Upper lobe of right lung (tissue), 1 donor: ENCODE results near the gene DUS4L. TPM values are rescaled to one million over a fixed set of nuclear protein-coding genes. Genes with fewer than 3 reads are reported as not detected.

Experiments
- ATAC-seq: fragments of 200-7000 bp; cut with Tn5 transposase; one replicate; pipeline ENCODE4 v1.9.1; 2020; ENCODE audit warnings: mild to moderate bottlenecking, moderate library complexity
- DNase-seq: peaks from one replicate; pipeline ENCODE4 v3.0.0-alpha.2; 2020
- H3K27ac ChIP-seq: fragments of 200-600 bp; one replicate; pipeline ENCODE4 v1.8.0; 2022
- H3K27me3 ChIP-seq: fragments of 200-600 bp; one replicate; pipeline ENCODE4 v1.8.0; 2022; ENCODE audit warnings: mild to moderate bottlenecking
- H3K36me3 ChIP-seq: fragments of 200-600 bp; one replicate; pipeline ENCODE4 v1.8.0; 2022
- H3K4me1 ChIP-seq: fragments of 200-600 bp; one replicate; pipeline ENCODE4 v1.8.0; 2022
- H3K4me3 ChIP-seq: fragments of 200-600 bp; one replicate; pipeline ENCODE4 v1.8.0; 2022; ENCODE audit warnings: mild to moderate bottlenecking
- H3K9me3 ChIP-seq: fragments of 200-600 bp; one replicate; pipeline ENCODE4 v1.8.0; 2022
- intact Hi-C: fragments of 100-400 bp; cut with DNase I; formaldehyde crosslinking; loops from one replicate; pipeline ENCODE4 v1.11.0; 2022
- total RNA-seq: library from RNA; stranded (reverse); fragmentation: NEBNext Ultra II Directional; extraction: Animal tissue kit (Norgen Biotek cat#: 25700); gene quantifications from one replicate; pipeline ENCODE4 v1.2.1, GENCODE V29; 2021
- TF ChIP-seq, protein P1 (sequence below): fragments of 200-600 bp; IDR thresholded peaks from one replicate; pipeline ENCODE4 v1.8.0; 2022; ENCODE audit warnings: antibody characterized with exemption
- donor health status: DM: no; HTN: yes; CAD: no; lungs with severe emphysema.

Gene DUS4L
- total RNA-seq, 1 donor from 2014 or later: 5.2 TPM

DNA sequence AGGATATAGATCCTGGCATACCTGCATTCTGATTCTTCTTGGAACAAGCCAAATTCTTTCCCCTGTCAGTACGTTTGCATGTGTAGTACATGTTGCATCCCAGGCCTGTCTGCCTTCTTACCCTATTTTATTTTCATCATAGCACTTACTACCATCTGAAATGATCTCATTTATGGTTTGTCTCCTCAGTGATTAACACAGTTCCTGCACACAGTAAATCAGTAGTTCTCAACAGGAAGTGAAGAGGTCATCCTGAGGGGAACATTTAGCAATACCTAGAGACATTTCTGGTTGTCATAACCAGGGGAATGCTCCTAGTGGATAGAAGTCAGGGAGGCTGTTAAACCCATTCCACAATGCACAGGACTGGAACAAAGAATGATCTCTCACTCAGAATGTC, 58.7 kb downstream of the DUS4L start:
- TF ChIP-seq, protein P1, sequence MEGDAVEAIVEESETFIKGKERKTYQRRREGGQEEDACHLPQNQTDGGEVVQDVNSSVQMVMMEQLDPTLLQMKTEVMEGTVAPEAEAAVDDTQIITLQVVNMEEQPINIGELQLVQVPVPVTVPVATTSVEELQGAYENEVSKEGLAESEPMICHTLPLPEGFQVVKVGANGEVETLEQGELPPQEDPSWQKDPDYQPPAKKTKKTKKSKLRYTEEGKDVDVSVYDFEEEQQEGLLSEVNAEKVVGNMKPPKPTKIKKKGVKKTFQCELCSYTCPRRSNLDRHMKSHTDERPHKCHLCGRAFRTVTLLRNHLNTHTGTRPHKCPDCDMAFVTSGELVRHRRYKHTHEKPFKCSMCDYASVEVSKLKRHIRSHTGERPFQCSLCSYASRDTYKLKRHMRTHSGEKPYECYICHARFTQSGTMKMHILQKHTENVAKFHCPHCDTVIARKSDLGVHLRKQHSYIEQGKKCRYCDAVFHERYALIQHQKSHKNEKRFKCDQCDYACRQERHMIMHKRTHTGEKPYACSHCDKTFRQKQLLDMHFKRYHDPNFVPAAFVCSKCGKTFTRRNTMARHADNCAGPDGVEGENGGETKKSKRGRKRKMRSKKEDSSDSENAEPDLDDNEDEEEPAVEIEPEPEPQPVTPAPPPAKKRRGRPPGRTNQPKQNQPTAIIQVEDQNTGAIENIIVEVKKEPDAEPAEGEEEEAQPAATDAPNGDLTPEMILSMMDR: no peak
- peaks cover 8% of the 10 kb centered on the region for H3K36me3 ChIP-seq
- no peaks in the 10 kb centered on the region for H3K9me3 ChIP-seq
- no peaks in the 10 kb centered on the region for H3K27me3 ChIP-seq
- H3K4me3 ChIP-seq: no peak overlapping the region
- no peak overlapping the region for H3K27ac ChIP-seq
- H3K4me1 ChIP-seq: no peaks in the 10 kb centered on the region
- intact Hi-C loops: no loop called here
- no peak for DNase-seq
- ATAC-seq: peak; percentile 78

DNA sequence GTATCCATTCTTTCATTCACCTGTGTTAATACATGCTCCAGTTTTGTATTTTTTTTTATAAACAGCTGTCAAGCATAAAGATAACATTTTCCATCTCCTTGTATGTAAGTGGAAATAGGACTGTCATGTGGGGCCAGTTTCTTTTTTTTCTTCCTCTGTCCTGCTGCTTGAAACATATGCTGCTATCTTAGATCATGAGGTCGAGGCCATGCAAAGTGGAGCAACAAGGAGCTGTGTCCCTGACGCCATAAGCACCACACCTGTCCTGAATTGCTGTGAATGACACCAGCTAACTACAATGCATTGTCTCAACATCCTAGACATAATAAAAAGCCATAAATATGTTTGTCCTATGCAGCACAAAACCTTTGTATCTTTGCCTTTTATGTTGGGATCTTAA, 59.1 kb downstream of the DUS4L start:
- TF ChIP-seq, protein P1: no peak
- no peak for ATAC-seq
- H3K27ac ChIP-seq: no peak overlapping the region
- DNase-seq: no peak
- peaks cover 7% of the 10 kb centered on the region for H3K36me3 ChIP-seq
- H3K27me3 ChIP-seq: no peaks in the 10 kb centered on the region
- no peaks in the 10 kb centered on the region for H3K9me3 ChIP-seq
- intact Hi-C loops: no loop called here
- no peak overlapping the region for H3K4me3 ChIP-seq
- H3K4me1 ChIP-seq: no peaks in the 10 kb centered on the region

GRCh38 chr7:107627002-107627401, 63.2 kb downstream of the DUS4L start:
- H3K36me3 ChIP-seq: no peaks in the 10 kb centered on the region
- ATAC-seq: no peak

More at GRCh38 chr7:107627002-107627401, 63.2 kb downstream of the DUS4L start:
- intact Hi-C loops: no loop called here
- Histone ChIP-seq H3K9me3 (no peaks in the 10 kb centered on the region), H3K4me3 (no peak overlapping the region), H3K4me1 (no peaks in the 10 kb centered on the region), H3K27ac (no peak overlapping the region), H3K27me3 (no peaks in the 10 kb centered on the region)
- TF ChIP-seq, protein P1: no peak
- no peak for DNase-seq

Other genes starting within 250 kb of the DUS4L start
- gene GPR22, start 93.9 kb upstream of the DUS4L start, total RNA-seq: not detected
- 39.6 TPM for gene COG5, start 51 bp upstream of the DUS4L start, total RNA-seq
- gene BCAP29, start 16.3 kb downstream of the DUS4L start, total RNA-seq: 78.4 TPM
- 1.0 TPM for gene SLC26A4, start 96.9 kb downstream of the DUS4L start, total RNA-seq
- gene CBLL1, start 180.2 kb downstream of the DUS4L start, total RNA-seq: 22.8 TPM
- not detected for gene SLC26A3, start 239.3 kb downstream of the DUS4L start, total RNA-seq